ENCODE results near the gene ATP13A3. TPM values are rescaled to one million over a fixed set of nuclear protein-coding genes. Genes with fewer than 3 reads are reported as not detected.

Gene ATP13A3
- total and polyA plus RNA-seq, 2 experiments from 2014 or later = 20.0 to 202 TPM

- no peak for TF ChIP-seq REST (IDR thresholded peaks at IDR 0.05; ENCODE audit: unreplicated experiment)
Observed at GRCh38 chr3:194379651-194380050, 107.2 kb downstream of the ATP13A3 start (continued).

DNA sequence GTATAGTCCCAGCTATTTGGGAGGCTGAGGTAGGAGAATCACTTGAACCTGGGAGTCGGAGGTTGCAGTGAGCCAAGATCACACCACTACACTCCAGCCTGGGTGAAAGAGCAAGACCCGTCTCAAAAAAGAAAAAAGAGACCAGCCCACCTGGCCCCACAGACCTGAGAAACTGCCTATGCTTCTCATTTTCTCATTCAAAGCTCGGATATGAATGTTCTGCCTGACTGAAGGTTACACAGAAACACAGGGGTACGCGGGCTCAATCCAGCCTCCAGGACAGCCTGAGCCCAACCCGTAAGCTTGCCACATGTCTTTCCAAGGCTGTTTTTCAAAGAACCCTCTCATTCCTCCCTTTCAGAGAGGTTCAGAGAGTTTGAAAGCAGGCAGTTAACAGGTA, 107.6 kb downstream of the ATP13A3 start:
- Mint-ChIP-seq H3K4me1 (peaks cover 49% of the 10 kb centered on the region), H3K36me3 (ENCODE audit: low read depth) (no peaks in the 10 kb centered on the region), H3K27me3 (ENCODE audit: insufficient read depth, low read depth, poor library complexity) (peaks cover 18% of the 10 kb centered on the region), H3K9me3 (no peaks in the 10 kb centered on the region), H3K4me3 (no peak overlapping the region), H3K27ac (no peak overlapping the region)
- Histone ChIP-seq H3K9me2 (ENCODE audit: insufficient read depth) (no peaks in the 10 kb centered on the region), H2AFZ (0 out of 2 replicates have a peak overlapping the region, but pooled peaks have one; percentile 66), H3F3A (replicated peaks; ENCODE audit: low read depth) (no peaks in the 10 kb centered on the region), H3K4me3 (no peak overlapping the region), H3K27ac (ENCODE audit: low read depth) (no peak overlapping the region), H3K4me1 (ENCODE audit: insufficient read depth) (peaks cover 17% of the 10 kb centered on the region), H3K4me2 (no peak overlapping the region), H4K20me1 (replicated peaks; ENCODE audit: insufficient read depth) (no peaks in the 10 kb centered on the region), H3K36me3 (ENCODE audit: insufficient read depth) (no peaks in the 10 kb centered on the region), H3K79me2 (replicated peaks; ENCODE audit: insufficient read depth) (no peaks in the 10 kb centered on the region), H3K27me3 (ENCODE audit: insufficient read depth) (no peaks in the 10 kb centered on the region)
- ATAC-seq (no peak), DNase-seq (ENCODE audit: low spot score) (no peak)
- TF ChIP-seq, protein P1, sequence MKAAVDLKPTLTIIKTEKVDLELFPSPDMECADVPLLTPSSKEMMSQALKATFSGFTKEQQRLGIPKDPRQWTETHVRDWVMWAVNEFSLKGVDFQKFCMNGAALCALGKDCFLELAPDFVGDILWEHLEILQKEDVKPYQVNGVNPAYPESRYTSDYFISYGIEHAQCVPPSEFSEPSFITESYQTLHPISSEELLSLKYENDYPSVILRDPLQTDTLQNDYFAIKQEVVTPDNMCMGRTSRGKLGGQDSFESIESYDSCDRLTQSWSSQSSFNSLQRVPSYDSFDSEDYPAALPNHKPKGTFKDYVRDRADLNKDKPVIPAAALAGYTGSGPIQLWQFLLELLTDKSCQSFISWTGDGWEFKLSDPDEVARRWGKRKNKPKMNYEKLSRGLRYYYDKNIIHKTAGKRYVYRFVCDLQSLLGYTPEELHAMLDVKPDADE (IDR thresholded peaks at IDR 0.05) = no peak
- no peak for TF ChIP-seq ZNF114 (CRISPR knock-in tag; IDR thresholded peaks at IDR 0.05)
- no peak for TF ChIP-seq JUNB (IDR thresholded peaks at IDR 0.05; ENCODE audit: unreplicated experiment)
- TF ChIP-seq NANOG (IDR thresholded peaks at IDR 0.05; ENCODE audit: borderline replicate concordance) = no peak
- no peak for TF ChIP-seq STAT1 (IDR thresholded peaks at IDR 0.05; ENCODE audit: unreplicated experiment)
- no peak for TF ChIP-seq POLR2AphosphoS5 (IDR thresholded peaks at IDR 0.05; ENCODE audit: low read depth)
- no peak for TF ChIP-seq CREB1 (CRISPR knock-in tag; IDR thresholded peaks at IDR 0.05; ENCODE audit: low read depth)
- TF ChIP-seq EZH2 (IDR thresholded peaks at IDR 0.05; ENCODE audit: low read depth, unreplicated experiment) = no peak
- no peak for TF ChIP-seq ZNF462 (CRISPR knock-in tag; IDR thresholded peaks at IDR 0.05)
- no peak for TF ChIP-seq REST (IDR thresholded peaks at IDR 0.05; ENCODE audit: unreplicated experiment)
